Neural cell (in vitro differentiated cells): ENCODE data around the gene PCSK4. TPM values are rescaled to one million over a fixed set of nuclear protein-coding genes. Genes with fewer than 3 reads are reported as not detected.
A peak's percentile ranks its signal among the peaks of the same experiment; 100 is the strongest.

ENCODE experiments used
- H2AFZ ChIP-seq: fragments of 200-600, 300-800 bp; sonication (generic), shearing (Covaris generic); 2 replicates; pipeline ENCODE4 v1.6.0; 2014; ENCODE audit warnings: low read depth, mild to moderate bottlenecking, antibody characterized with exemption, low read length, moderate library complexity
- H3F3A ChIP-seq: fragments of 200-600 bp; shearing (Covaris generic); 2 replicates; pipeline ENCODE4 v1.6.1; 2016; ENCODE audit warnings: mild to moderate bottlenecking, moderate library complexity, mixed read lengths, antibody characterized with exemption, low read length; ENCODE audit not compliant: insufficient read depth, poor library complexity, severe bottlenecking
- H3K27ac ChIP-seq: fragments of 200-600, 300-800 bp; sonication (generic), shearing (Covaris generic); 2 replicates; pipeline ENCODE4 v1.5.1; 2014; ENCODE audit warnings: mild to moderate bottlenecking, low read length, moderate library complexity
- H3K27me3 ChIP-seq: fragments of 300-800, 200-600 bp; sonication (generic), shearing (Covaris generic); 2 replicates; pipeline ENCODE4 v1.6.0; 2014; ENCODE audit warnings: mild to moderate bottlenecking, low read depth, low read length, moderate library complexity; ENCODE audit not compliant: insufficient read depth
- H3K36me3 ChIP-seq: fragments of 300-800, 200-600 bp; sonication (generic), shearing (Covaris generic); 2 replicates; pipeline ENCODE4 v1.5.1; 2014; ENCODE audit warnings: mild to moderate bottlenecking, antibody characterized with exemption, low read length, moderate library complexity; ENCODE audit not compliant: insufficient read depth
- H3K4me2 ChIP-seq: fragments of 300-800, 200-600 bp; sonication (generic), shearing (Covaris generic); 2 replicates; pipeline ENCODE4 v1.6.0; 2014; ENCODE audit warnings: mild to moderate bottlenecking, low read length
- H3K4me3 ChIP-seq: fragments of 300-800, 200-600 bp; sonication (generic), shearing (Covaris generic); 2 replicates; pipeline ENCODE4 v1.5.1; 2014; ENCODE audit warnings: mild to moderate bottlenecking, low read length, moderate library complexity
- H3K79me2 ChIP-seq: fragments of 200-600 bp; shearing (Covaris generic); replicated peaks from 2 replicates; pipeline ENCODE4 v1.6.0; 2014; ENCODE audit warnings: mild to moderate bottlenecking, low read length, moderate library complexity; ENCODE audit not compliant: insufficient read depth
- H3K9ac ChIP-seq: fragments of 300-800, 200-600 bp; sonication (generic), shearing (Covaris generic); 2 replicates; pipeline ENCODE4 v1.6.1; 2016; ENCODE audit warnings: mild to moderate bottlenecking, low read length, mixed read lengths
- H3K9me2 ChIP-seq: fragments of 200-600 bp; shearing (Covaris generic); 2 replicates; pipeline ENCODE4 v1.6.1; 2016; ENCODE audit warnings: mild to moderate bottlenecking, low read length, mixed read lengths; ENCODE audit not compliant: insufficient read depth
- H3K9me3 ChIP-seq: fragments of 200-600, 300-800 bp; sonication (generic), shearing (Covaris generic); 2 replicates; pipeline ENCODE4 v1.6.1; 2016; ENCODE audit warnings: mild to moderate bottlenecking, mixed run types, low read length, moderate library complexity, mixed read lengths
- H4K20me1 ChIP-seq: fragments of 200-600 bp; shearing (Covaris generic); 2 replicates; pipeline ENCODE4 v1.6.1; 2016; ENCODE audit warnings: mild to moderate bottlenecking, mixed run types; ENCODE audit not compliant: insufficient read depth
- CTCF ChIP-seq: fragments of 450-650 bp; IDR thresholded peaks from 2 replicates; pipeline ENCODE4 v1.5.1; 2014; ENCODE audit warnings: antibody characterized with exemption, mild to moderate bottlenecking, moderate library complexity; ENCODE audit not compliant: poor library complexity, severe bottlenecking
- EP300 ChIP-seq: fragments of 450-650 bp; conservative IDR thresholded peaks from 2 replicates; pipeline ENCODE4 v1.6.1; 2014; ENCODE audit warnings: antibody characterized with exemption, mild to moderate bottlenecking, moderate library complexity; ENCODE audit not compliant: poor library complexity, severe bottlenecking
- EZH2 ChIP-seq: fragments of 200-600, 300-800 bp; shearing (Covaris generic), sonication (generic); IDR thresholded peaks from 2 replicates; pipeline ENCODE4 v1.6.1; 2014; ENCODE audit warnings: antibody characterized with exemption, low read length, borderline replicate concordance, mild to moderate bottlenecking; ENCODE audit not compliant: insufficient read depth, poor library complexity, severe bottlenecking
- MXI1 ChIP-seq: fragments of 450-650 bp; conservative IDR thresholded peaks from 2 replicates; pipeline ENCODE4 v1.6.1; 2014; ENCODE audit warnings: antibody characterized with exemption, mild to moderate bottlenecking; ENCODE audit not compliant: poor library complexity, severe bottlenecking
- POLR2AphosphoS5 ChIP-seq: IDR thresholded peaks from 2 replicates; pipeline ENCODE4 v1.6.1; 2012
- RAD21 ChIP-seq: fragments of 450-650 bp; conservative IDR thresholded peaks from 2 replicates; pipeline ENCODE4 v1.6.1; 2014; ENCODE audit warnings: antibody characterized with exemption, mild to moderate bottlenecking, moderate library complexity
- SMC3 ChIP-seq: fragments of 450-650 bp; conservative IDR thresholded peaks from 2 replicates; pipeline ENCODE4 v1.6.1; 2014; ENCODE audit warnings: antibody characterized with exemption, mild to moderate bottlenecking, moderate library complexity; ENCODE audit not compliant: poor library complexity
- TAF1 ChIP-seq: IDR thresholded peaks from 2 replicates; pipeline ENCODE4 v1.6.1; 2012; ENCODE audit warnings: low read depth
- polyA plus RNA-seq: library from polyadenylated mRNA; depleted of rRNA; stranded (reverse); fragments of >200 nt; gene quantifications from 2 replicates; pipeline ENCODE4 v1.2.3, GENCODE V29; 2014
- TF ChIP-seq, protein P1 (sequence below): IDR thresholded peaks from 2 replicates; pipeline ENCODE4 v1.6.1; 2012; ENCODE audit warnings: borderline replicate concordance

PCSK4 gene
- polyA plus RNA-seq, 1 donor from 2014 or later = 11.8 TPM

DNA sequence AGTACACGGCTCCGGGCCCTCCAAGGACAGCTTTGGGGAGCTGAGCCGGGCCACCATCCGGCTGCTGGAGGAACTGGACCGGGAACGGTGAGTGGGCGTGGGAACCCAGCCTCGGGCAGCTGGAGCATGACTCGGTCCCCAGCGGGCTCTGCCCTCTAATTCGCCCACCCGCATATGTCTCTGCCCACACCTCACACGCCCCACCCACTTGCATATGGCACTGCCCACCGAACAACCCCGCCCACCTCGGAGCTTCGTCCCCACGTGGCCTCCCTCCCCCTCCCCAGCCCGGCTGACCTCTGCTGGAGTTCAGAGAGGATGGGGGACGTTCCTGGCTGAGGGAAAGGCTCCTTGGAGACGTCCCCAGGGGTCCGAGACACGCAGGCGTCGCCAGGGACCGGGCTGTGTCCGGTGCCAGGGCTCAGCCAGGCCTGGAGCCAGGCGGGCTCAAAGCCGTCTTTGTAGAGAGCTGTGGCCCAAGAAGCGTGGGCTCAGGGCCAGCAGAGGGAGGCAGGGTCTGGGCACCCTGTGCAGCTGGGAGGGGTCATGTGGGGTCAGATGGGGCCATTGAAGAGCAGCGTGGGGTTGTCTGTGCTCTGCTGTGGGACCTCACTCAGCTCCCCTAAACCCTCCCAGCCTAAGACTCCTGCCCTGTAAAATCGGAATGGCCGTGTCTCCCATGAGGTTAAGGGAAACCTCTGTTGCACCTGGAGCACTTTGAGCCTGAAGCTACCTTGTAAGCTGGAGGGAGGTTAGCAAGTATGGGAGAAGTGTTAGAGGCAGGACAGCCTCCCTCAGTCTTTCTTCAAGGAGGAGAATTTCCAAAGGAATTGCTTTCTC, 36.4 kb downstream of the PCSK4 start:
- peak overlapping the region; percentile 77 for H3K4me3 ChIP-seq
- peak overlapping the region; percentile 99 for H3K9ac ChIP-seq
- peaks cover 74% of the 10 kb centered on the region for H3K79me2 ChIP-seq
- no peaks in the 10 kb centered on the region for H3K9me2 ChIP-seq
- H3K9me3 ChIP-seq = no peaks in the 10 kb centered on the region
- no peak for TF ChIP-seq EZH2
- TF ChIP-seq SMC3 = no peak
- TF ChIP-seq, protein P1, sequence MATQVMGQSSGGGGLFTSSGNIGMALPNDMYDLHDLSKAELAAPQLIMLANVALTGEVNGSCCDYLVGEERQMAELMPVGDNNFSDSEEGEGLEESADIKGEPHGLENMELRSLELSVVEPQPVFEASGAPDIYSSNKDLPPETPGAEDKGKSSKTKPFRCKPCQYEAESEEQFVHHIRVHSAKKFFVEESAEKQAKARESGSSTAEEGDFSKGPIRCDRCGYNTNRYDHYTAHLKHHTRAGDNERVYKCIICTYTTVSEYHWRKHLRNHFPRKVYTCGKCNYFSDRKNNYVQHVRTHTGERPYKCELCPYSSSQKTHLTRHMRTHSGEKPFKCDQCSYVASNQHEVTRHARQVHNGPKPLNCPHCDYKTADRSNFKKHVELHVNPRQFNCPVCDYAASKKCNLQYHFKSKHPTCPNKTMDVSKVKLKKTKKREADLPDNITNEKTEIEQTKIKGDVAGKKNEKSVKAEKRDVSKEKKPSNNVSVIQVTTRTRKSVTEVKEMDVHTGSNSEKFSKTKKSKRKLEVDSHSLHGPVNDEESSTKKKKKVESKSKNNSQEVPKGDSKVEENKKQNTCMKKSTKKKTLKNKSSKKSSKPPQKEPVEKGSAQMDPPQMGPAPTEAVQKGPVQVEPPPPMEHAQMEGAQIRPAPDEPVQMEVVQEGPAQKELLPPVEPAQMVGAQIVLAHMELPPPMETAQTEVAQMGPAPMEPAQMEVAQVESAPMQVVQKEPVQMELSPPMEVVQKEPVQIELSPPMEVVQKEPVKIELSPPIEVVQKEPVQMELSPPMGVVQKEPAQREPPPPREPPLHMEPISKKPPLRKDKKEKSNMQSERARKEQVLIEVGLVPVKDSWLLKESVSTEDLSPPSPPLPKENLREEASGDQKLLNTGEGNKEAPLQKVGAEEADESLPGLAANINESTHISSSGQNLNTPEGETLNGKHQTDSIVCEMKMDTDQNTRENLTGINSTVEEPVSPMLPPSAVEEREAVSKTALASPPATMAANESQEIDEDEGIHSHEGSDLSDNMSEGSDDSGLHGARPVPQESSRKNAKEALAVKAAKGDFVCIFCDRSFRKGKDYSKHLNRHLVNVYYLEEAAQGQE = no peak
- TF ChIP-seq RAD21 = no peak
- TF ChIP-seq EP300 = no peak
- no peak for TF ChIP-seq TAF1
- no peak for TF ChIP-seq MXI1
- TF ChIP-seq CTCF = no peak
- TF ChIP-seq POLR2AphosphoS5 = no peak
- H3K27ac ChIP-seq = no peak overlapping the region
- no peaks in the 10 kb centered on the region for H3K27me3 ChIP-seq
- H2AFZ ChIP-seq = no peak overlapping the region
- peaks cover 30% of the 10 kb centered on the region for H4K20me1 ChIP-seq
- no peak overlapping the region for H3K4me2 ChIP-seq
- H3K36me3 ChIP-seq = peaks cover 4% of the 10 kb centered on the region
- H3F3A ChIP-seq = no peaks in the 10 kb centered on the region

DNA sequence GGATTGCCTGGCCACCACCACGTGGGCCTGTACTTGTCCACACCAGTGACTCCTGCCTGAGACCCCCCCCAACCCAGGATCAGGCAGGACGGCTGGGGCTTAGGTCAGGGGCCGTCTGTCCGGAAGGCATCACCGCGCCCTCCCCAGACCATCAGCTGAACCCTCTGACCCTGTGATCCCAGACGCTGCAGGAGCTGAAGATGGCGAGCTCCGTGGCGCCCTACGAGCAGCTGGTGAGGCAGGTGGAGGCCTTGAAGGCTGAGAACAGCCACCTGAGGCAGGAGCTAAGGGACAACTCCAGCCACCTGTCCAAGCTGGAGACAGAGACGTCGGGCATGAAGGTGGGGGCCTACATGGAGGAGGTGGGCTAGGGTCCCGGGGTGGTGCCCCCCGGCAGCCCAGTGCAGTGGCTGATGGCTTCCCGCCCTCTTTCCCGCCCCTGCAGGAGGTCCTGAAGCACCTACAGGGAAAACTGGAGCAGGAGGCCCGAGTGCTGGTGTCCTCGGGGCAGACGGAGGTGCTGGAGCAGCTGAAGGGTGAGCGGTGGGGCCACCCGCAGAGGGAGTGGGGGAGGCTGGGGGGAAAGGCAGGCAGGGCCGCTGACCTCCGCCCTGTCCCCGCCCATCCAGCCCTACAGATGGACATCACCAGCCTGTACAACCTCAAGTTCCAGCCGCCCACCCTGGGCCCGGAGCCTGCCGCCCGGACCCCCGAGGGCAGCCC, 37.2 kb downstream of the PCSK4 start:
- Histone ChIP-seq H3K27me3 (no peaks in the 10 kb centered on the region), H4K20me1 (peaks cover 24% of the 10 kb centered on the region), H3K9me2 (no peaks in the 10 kb centered on the region), H3K27ac (peak overlapping the region; percentile 98), H3K4me2 (peak overlapping the region; percentile 98), H3K9me3 (no peaks in the 10 kb centered on the region), H2AFZ (no peak overlapping the region), H3K9ac (peak overlapping the region; percentile 99), H3K79me2 (peaks cover 76% of the 10 kb centered on the region), H3K36me3 (peaks cover 4% of the 10 kb centered on the region), H3K4me3 (peak overlapping the region; percentile 77), H3F3A (no peaks in the 10 kb centered on the region)
- TF ChIP-seq MXI1 (no peak), TAF1 (no peak), CTCF (no peak), SMC3 (no peak)
